Gastroesophageal sphincter (tissue), 4 donors: ENCODE measurements around the gene WDR18. TPM values are rescaled to one million over a fixed set of nuclear protein-coding genes. Genes with fewer than 3 reads are reported as not detected.

ENCODE experiments used
- ATAC-seq: fragments of 150-250 bp; one replicate; pipeline ENCODE4 v1.9.1; 2016; ENCODE audit warnings: mild to moderate bottlenecking, moderate library complexity
- H3K27ac ChIP-seq, 4 donors: fragments of 200-600 bp; sonication (generic) in 3 of 4; 1 replicate in 3 of 4; 2 replicates in 1 of 4; pipeline ENCODE4 v1.5.1; 2016 to 2019
- H3K27me3 ChIP-seq: fragments of 200-600 bp; sonication (generic); one replicate; pipeline ENCODE4 v1.5.1; 2019
- H3K36me3 ChIP-seq, 2 donors: fragments of 200-600 bp; sonication (generic); one replicate each; pipeline ENCODE4 v1.5.1; 2019; ENCODE audit warnings: control low read depth in 1 of 2
- H3K4me1 ChIP-seq, 3 donors: fragments of 200-600 bp; sonication (generic); 1 replicate in 2 of 3; 2 replicates in 1 of 3; pipeline ENCODE4 v1.5.1; 2016 to 2019; ENCODE audit warnings: control low read depth in 2 of 3
- H3K4me3 ChIP-seq, 2 donors: fragments of 200-600 bp; sonication (generic); one replicate each; pipeline ENCODE4 v1.5.1; 2019; ENCODE audit warnings: mild to moderate bottlenecking in 1 of 2, moderate library complexity in 1 of 2
- H3K9me3 ChIP-seq, 3 donors: fragments of 200-600 bp; sonication (generic); one replicate each; pipeline ENCODE4 v1.5.1; 2017 to 2019; ENCODE audit warnings: control low read depth in 2 of 3
- CTCF ChIP-seq, 4 experiments: fragments of 200-600 bp in 2 of 4; fragments of 450-650 bp in 2 of 4; sonication (generic) in 1 of 4; IDR thresholded peaks; one replicate each; pipeline ENCODE4 v1.5.1; 2017 to 2019; ENCODE audit warnings: antibody characterized with exemption in 4 of 4, mild to moderate bottlenecking in 2 of 4, moderate library complexity in 2 of 4
- EP300 ChIP-seq: sonication (generic); formaldehyde crosslinking; IDR thresholded peaks from one replicate; pipeline ENCODE4 v1.6.1; 2017; ENCODE audit warnings: antibody characterized with exemption, mild to moderate bottlenecking
- POLR2A ChIP-seq, 2 donors: fragments of 450-650 bp; IDR thresholded peaks; one replicate each; pipeline ENCODE4 v1.6.1; 2017; ENCODE audit warnings: antibody characterized with exemption in 2 of 2, mild to moderate bottlenecking in 2 of 2, moderate library complexity in 1 of 2
- POLR2AphosphoS5 ChIP-seq: sonication (generic); formaldehyde crosslinking; IDR thresholded peaks from one replicate; pipeline ENCODE4 v1.6.1; 2017; ENCODE audit warnings: antibody characterized with exemption
- WGBS, 2 donors: methylation state at CpG; one replicate each; pipeline ENCODE4 v1.1.5; 2018; ENCODE audit warnings: low coverage in 1 of 2; 5-methylcytosine and 5-hydroxymethylcytosine counted together
- total RNA-seq, 4 donors: library from RNA; depleted of rRNA; stranded (reverse); fragments of >200 nt; gene quantifications; one replicate each; pipeline ENCODE4 v1.1.0, GENCODE V29; 2016

WDR18 gene
- total RNA-seq, 4 donors from 2014 or later, result 7.2 to 43.9 (median 20.1) TPM

- no peak for ATAC-seq
- Histone ChIP-seq H3K27me3 (no peaks in the 10 kb centered on the region), H3K4me3 (no peak overlapping the region), H3K4me1 (peaks cover 0 to 15% (median 9%) of the 10 kb centered on the region in 3 donors), H3K36me3 (peaks cover 0 to 5% of the 10 kb centered on the region in 2 donors), H3K9me3 (no peaks in the 10 kb centered on the region), H3K27ac (no peak overlapping the region)
- TF ChIP-seq CTCF (IDR thresholded peaks at IDR 0.05) (no peak), EP300 (no peak), POLR2A (IDR thresholded peaks at IDR 0.05) (no peak), POLR2AphosphoS5 (no peak)
- WGBS, 2 donors, result 80 to 83% methylated on average over 14 of the region's 17 CpGs
Measured at GRCh38 chr19:950352-951066, 33.6 kb upstream of the WDR18 start.

- no peak for ATAC-seq
- Histone ChIP-seq H3K27ac (no peak overlapping the region), H3K36me3 (peaks cover 0 to 5% of the 10 kb centered on the region in 2 donors), H3K4me3 (no peak overlapping the region), H3K9me3 (no peaks in the 10 kb centered on the region), H3K4me1 (peaks cover 0 to 15% (median 9%) of the 10 kb centered on the region in 3 donors), H3K27me3 (no peaks in the 10 kb centered on the region)
- 87 to 90% methylated on average over 2 to 4 of the region's 14 CpGs for WGBS, 2 donors
- TF ChIP-seq POLR2AphosphoS5 (no peak), POLR2A (IDR thresholded peaks at IDR 0.05) (no peak), EP300 (no peak), CTCF (IDR thresholded peaks at IDR 0.05) (no peak)
Measured at GRCh38 chr19:952049-952679, 32.0 kb upstream of the WDR18 start.

- H3K36me3 ChIP-seq, result peaks cover 0 to 1% of the 10 kb centered on the region in 2 donors
- ATAC-seq, result no peak
- no peaks in the 10 kb centered on the region for H3K9me3 ChIP-seq
- no peak overlapping the region for H3K4me3 ChIP-seq
- TF ChIP-seq CTCF (IDR thresholded peaks at IDR 0.05) (no peak), POLR2A (IDR thresholded peaks at IDR 0.05) (no peak), POLR2AphosphoS5 (no peak), EP300 (no peak)
- 20 to 34% methylated on average over 1 to 5 of the region's 21 CpGs for WGBS, 2 donors
- no peak overlapping the region for H3K27ac ChIP-seq
- no peaks in the 10 kb centered on the region for H3K27me3 ChIP-seq
- peaks cover 0 to 15% (median 9%) of the 10 kb centered on the region in 3 donors for H3K4me1 ChIP-seq
Measured at GRCh38 chr19:952680-953444, 31.3 kb upstream of the WDR18 start.

GRCh38 chr19:953445-954271, 30.5 kb upstream of the WDR18 start:
- 30 to 52% methylated on average over 6 of the region's 33 CpGs for WGBS, 2 donors
- no peak for ATAC-seq
- Histone ChIP-seq H3K27me3 (no peaks in the 10 kb centered on the region), H3K27ac (no peak overlapping the region), H3K36me3 (no peaks in the 10 kb centered on the region), H3K4me3 (no peak overlapping the region), H3K9me3 (no peaks in the 10 kb centered on the region), H3K4me1 (peaks cover 0 to 15% (median 9%) of the 10 kb centered on the region in 3 donors)
- TF ChIP-seq POLR2AphosphoS5 (no peak), POLR2A (IDR thresholded peaks at IDR 0.05) (no peak), EP300 (no peak), CTCF (IDR thresholded peaks at IDR 0.05) (no peak)
